ENCODE data around the gene CLPSL2.
"Not testable (repeated sequence)": the region's sequence is repeated elsewhere in the genome, so short reads cannot be mapped to it uniquely, and the experiment has no call there.

CLPSL2 gene

DNA sequence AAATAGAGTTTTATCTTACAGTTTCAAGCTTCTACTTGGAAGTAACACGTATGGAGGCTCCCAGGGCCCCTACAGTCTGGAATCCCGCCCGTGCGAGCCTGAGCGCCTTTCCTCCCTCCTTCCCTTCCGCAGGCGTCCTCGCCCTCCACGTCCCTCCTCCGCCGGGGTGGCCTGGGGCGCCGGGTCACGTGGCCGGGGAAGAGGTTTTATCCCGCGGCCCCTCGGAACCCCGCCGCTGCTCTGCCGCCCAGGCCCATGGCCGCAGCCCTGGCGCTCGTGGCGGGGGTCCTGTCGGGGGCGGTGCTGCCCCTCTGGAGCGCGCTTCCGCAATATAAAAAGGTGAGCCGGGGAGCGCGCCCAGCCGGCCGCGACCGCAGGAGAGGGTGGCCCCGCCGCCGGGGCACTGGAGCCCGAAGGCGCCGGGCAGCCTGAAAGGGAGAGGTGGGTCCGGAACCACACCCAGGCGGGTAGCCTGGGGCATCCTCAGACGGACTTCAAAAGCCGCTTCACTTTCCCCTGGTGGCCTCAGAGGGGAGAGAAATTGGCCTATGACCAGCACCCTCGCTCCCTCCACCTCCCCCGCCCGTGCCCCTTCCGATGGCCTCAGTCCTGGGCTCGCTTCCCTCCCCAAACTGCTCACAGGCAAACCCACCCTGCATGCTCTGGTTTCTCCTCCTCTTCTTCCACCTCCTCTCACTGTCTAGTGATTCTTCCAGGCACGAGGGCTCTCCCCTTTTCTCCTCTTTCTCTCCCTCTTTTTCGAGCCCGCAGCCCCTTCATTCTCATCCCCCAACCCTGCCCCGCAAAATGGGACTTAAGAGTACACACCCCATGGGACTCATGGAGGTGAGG, at the start of gene CLPSL2:
TSS of gene CLPSL2 (plus strand) at position 235 of the 852 bp plus-strand sequence. CDS start at position 256, 21 bp downstream.
- DNase-seq (ENCODE audit: low spot score), result no peak

DNA sequence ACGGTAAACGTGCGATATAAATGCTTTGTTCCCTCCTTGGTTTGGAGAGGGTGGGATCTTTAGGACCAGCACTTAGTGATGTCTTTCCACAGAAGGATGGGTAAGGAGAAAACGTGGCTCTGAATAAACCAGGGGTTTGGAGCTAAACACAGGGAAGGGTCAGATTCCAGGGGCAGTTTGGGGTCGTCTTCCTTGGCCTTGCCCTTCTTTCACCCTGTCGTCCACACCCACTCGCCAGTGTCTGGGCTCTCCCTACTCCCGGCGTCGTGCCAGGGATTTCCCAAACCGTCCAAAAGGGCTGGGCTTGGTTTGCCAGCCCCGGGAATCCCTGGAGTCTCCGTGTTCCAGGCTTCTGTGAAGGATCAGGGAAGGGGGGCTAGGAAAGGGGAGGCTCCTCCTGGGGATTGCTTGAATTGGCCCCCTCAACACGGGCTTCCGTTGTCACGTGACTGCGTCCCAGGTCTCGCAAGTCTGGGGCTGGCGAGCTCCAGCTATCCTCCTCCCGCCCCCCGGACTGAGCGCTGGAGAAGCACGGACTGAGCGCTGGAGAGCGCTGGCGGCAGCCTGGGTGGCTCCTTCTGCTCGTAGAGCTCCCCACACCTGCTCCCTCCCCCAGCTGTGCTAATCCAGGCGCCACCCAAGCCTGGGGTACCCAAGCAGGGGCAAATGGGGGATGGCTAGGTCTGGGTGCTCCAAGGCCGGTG, 49.0 kb upstream of the CLPSL2 start:
- peak; percentile 78 for DNase-seq (ENCODE audit: low spot score)

DNA sequence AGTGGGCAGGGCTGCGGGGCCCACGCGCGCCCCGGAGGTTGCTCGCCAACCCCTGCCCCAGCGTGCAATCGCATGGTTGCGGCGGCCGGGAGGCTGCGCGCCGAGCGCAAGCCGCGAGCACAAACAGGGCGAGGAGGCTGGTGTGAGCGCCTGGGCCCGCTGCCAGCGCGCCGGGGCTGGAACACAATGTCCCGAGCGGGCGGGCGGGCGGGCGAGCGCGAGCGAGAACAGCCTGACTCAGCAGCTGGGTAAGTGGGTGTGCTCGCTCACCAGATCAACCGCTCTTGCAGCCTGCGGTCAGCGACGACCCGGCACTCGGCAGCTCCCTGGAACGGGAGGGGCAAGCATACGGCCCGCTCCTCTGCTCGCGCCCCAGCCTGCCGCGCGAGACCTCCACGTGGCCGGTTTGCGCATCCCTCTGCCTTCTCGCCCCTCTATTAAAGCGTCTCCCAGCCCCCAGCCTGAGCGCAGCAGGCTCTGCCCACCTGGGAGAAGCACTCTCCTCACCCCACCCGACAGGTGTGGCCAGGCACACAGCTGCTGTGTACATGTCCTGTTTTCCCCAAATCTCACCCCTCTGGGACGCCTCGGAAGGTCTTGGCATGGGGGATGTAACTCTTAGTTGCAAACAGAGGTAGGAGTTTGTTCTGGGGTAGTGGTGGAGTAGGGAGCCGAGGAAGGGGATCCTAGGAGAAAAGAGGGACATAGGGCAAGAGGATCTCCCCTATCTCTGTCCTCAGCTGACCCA, 48.3 kb upstream of the CLPSL2 start:
- peak; percentile 78 for DNase-seq (ENCODE audit: low spot score)

DNA sequence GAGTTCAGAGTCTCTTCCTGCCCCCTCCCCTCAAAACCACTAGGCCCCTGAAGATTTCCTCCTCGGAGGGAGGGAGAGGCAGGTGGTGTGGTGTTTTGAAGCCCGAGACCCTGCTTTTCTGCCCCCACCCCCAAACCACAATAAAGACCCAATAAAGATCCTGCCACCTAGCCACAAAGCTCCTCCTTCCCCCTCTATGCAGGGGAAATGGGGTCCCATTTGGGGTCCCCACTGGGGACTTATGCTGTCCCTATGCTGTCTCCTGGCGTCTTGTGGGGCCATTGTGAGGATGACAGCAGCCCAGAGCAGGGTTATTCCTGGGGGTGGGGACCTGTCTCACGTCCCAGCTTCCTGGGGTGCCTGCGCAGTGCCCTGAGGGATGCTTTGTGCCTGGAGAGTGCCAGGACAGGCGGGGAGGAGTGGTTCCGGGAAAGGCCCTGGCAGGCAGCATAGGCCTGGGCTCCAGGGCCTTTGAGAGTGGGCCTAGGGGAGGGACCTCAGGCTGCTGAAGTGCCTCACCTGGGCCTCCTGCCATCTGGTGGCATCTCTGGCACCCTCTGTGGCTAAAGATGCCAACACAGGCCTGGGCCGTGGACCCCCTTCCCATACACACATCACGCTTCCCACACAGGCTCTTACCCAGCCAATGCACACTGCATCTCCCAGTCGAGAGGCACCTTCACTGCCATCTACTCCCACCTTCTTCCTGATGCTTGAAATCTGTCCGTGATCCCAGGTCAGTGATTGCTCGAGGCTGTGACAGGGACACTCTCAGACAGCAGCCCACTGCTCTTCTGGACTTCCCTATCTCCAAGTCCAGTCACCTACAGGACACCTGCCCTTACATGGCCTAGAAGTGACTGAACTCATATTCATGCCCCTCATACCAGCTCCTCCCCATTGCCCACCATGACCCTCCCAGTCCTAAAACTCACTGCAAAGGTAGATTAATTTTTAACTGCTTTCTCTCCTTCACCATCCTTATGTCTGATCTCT, 47.4 kb upstream of the CLPSL2 start:
- peak; percentile 27 for DNase-seq (ENCODE audit: low spot score)

DNA sequence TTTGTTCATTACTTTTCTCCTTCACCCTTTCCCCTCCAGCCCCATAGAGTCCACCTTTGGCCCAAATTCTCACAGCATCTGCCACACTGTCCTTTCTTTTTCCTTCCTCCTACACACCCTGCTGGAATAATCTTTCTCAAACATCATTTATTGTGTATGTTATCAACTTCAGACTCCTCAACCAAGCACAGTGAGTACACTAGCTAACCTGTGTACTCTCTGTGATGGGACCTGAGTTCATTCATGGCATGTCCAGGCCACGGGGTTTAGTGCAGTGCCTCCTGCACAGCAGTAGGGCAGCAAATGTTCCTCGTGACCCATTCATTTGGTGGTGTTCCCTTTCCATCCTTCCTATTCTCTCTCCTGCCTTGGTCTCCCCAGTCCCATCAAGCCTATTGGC, 46.7 kb upstream of the CLPSL2 start:
- DNase-seq (ENCODE audit: low spot score), result no peak

DNA sequence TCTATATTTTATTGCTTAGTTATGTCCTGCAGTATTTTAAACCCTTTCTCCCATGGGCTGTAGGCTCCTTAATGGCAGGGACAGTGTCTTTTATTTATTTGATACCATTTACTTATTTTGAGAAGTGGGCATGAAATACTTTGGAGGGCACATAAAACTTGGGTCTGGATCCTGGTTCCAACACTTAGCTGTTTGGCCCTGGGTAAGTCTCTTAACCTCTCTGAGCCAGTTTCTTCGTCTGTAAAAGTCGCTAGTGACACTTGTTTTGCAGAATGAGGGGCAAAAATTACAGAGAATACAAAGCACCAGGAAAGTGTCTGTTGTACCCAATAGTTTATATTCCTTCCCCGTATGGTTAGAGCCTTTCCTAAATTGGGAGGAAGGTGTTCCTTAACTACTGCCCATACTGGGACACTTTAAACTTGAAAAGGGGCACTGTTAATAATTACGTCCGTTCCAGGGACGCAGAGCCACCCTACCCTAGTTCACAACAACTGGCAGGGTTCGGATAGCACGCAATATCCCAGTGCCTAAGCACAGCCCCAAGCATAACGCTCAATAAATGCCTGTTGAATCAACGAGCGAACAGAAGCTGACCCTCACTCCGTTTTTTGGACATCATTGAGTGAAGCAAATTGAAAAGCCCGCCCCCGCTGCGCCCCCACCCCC, 45.5 kb upstream of the CLPSL2 start:
- no peak for DNase-seq (ENCODE audit: low spot score)

GRCh38 chr6:35731414-35731735, 45.0 kb upstream of the CLPSL2 start:
- peak; percentile 90 for DNase-seq (ENCODE audit: low spot score)

- peak; percentile 80 for DNase-seq (ENCODE audit: low spot score)
Measured at GRCh38 chr6:35731736-35732532, 44.5 kb upstream of the CLPSL2 start.

GRCh38 chr6:35733633-35734032, 42.8 kb upstream of the CLPSL2 start:
- DNase-seq (ENCODE audit: low spot score), result no peak

- DNase-seq (ENCODE audit: low spot score), result not testable (repeated sequence)
Measured at GRCh38 chr6:35734319-35734718, 42.1 kb upstream of the CLPSL2 start.

DNA sequence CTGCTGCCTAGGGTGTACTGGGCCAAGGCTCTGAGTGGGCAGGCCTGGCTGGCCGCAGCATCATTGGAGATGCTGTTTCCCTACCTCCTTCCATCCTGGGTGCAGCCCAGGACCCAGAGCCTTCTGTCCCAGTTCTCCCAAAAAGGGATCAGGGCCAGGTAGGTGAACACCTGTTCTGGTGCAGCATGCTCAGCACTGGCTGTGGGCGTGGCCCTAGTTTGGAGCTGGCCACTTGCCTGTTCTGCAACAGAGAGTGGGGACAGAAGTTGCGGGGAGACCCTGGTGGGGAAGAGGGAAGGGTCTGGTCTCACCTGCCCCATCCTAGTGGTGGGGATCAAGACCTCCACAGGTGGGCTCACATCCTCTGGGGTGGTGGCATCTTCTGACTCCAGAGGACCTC, 40.9 kb upstream of the CLPSL2 start:
- DNase-seq (ENCODE audit: low spot score), result no peak

DNA sequence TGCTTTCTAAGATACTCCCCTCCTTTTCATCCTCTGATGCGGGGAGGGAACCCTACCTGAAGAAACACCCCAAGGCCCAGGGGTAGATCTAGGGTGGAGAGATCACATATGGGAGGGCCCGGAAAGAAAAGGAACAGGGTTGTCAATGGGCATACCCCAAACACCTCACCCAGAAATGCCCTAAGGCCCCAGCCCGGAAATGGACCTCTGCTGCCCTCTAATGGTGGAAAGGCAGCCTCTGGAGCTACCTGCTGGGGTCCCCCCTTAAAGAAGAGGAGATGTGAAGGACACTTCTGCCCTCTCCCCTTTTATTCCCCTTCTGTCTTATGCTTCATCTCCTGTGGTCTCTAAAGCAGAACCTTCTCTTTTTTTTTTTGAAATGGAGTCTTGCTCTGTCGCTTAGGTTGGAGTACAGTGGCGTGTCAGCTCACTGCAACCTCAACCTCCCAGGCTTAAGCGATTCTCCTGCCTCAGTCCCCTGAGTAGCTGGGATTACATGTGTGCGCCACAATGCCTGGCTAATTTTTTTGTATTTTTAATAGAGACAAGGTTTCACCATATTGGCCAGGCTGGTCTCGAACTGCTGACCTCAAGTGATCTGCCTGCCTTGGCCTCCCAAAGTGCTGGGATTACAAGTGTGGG, 40.0 kb upstream of the CLPSL2 start:
- peak; percentile 73 for DNase-seq (ENCODE audit: low spot score)

DNA sequence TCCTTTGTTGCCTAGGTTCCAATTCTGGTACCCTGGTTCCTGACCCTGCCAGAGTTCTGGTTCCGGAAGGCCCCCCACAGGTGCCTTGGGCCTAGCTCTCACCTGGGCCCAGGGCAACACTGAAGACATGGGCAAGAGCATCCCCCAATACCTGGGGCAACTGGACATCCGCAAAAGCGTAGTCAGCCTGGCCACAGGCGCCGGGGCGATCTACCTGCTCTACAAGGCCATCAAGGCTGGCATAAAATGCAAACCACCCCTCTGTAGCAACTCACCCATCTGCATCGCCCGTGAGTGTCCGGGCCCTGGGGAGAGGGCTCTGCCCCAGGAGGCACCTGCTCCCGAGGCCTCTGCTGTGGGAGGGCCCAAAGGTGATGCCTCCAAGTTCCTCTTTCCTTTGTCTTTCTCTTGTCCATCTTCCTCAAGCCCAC, 39.4 kb upstream of the CLPSL2 start, which contains the start of gene ARMC12:
TSS of gene ARMC12 (plus strand) at position 51 of the 431 bp plus-strand sequence. CDS start at position 128, 77 bp downstream.
- no peak for DNase-seq (ENCODE audit: low spot score)

- DNase-seq (ENCODE audit: low spot score), result peak; percentile 85
Measured at GRCh38 chr6:35737413-35738211, 38.8 kb upstream of the CLPSL2 start.

DNA sequence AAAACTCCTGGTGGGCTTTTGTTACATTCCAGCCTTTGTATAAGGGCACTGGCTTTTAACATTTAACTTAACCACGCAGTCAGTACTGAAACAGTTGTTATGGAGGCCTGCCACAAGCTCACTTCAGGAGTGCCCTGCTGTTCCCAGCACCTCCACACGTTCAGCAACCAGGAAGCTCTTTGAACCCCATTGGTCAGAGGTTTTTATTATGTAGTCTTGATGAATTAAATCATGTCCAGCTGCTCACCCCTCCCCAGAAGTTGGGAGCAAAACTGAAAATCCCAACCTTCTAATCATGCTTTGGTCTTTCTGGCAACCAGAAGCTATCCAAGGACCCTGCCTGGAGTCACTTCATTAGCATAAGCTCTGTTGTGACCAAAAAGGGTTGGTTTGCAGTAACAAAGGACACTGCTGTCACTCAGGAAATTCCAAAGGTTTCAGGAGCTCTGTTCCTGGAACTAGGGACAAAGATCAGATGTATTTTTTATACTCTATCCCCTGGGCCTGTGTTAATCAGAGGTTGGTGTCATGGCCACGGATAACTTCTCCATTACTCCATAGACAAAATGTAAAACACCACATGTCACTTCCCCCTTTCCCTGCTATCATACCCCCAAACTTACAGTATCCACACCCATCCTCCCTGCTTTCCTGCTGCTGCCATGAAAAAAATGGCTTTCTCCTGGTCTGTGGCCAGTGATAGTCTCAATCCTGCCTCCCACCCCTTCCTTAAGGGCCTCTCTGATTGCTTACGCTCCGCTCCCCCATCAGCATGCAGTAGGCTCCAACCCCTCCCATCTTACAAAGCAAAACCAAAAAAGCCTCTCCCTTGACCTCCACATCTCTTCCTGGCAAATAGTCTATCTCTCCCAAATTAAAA, 36.5 kb upstream of the CLPSL2 start:
- DNase-seq (ENCODE audit: low spot score), result no peak

DNA sequence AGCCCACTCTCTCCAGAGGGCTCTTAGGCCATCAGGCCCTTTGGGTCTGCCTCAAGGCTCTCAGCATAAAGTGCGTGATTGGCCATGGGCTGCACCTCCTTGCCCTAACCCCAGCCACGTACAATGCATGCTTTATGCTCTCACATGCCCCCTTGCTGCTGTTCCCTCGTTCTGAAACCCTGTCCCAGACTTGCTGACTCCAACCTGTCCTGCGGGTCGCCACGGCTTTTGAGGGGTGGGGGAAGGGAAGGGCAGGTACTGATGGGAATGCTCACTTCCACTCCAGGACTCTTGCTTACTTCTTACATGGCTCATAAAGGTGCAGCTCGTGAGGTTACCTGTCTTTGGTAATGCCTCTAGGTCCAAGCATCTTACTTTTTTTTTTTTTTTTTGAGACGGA, 33.6 kb upstream of the CLPSL2 start:
- no peak for DNase-seq (ENCODE audit: low spot score)

GRCh38 chr6:35745509-35745908, 30.9 kb upstream of the CLPSL2 start:
- DNase-seq (ENCODE audit: low spot score), result no peak

Data from cerebellar cortex (tissue), 1 donor.